Measurements from ENCODE around the gene PACS2. TPM values are rescaled to one million over a fixed set of nuclear protein-coding genes. Genes with fewer than 3 reads are reported as not detected.
"Not testable (repeated sequence)": the region's sequence is repeated elsewhere in the genome, so short reads cannot be mapped to it uniquely, and the experiment has no call there.

Gene PACS2
- total and polyA plus RNA-seq, 2 of the 8 experiments (the other 6 are each of a cell fraction or from before 2014, with no cell fraction given) = 38.0 to 62.8 TPM

GRCh38 chr14:105327695-105328045 is 13.1 kb downstream of the PACS2 start:
- Histone ChIP-seq H3K4me2 (ENCODE audit: insufficient read depth in 1 of 2, low read depth in 2 of 2, low read length in 2 of 2) (peak overlapping the region; percentile 6 to 34; a peak in 3 of 4 replicates), H3K79me1 (ENCODE audit: low read depth, low read length) (peaks cover 61% of the 10 kb centered on the region), H3K79me2 (ENCODE audit: control insufficient read depth in 1 of 2, insufficient read depth in 2 of 2, low read length in 2 of 2) (peaks cover 0 to 89% of the 10 kb centered on the region in 2 experiments; a peak in 2 of 4 replicates), H3K4me1 (replicated peaks in 1 of 4; ENCODE audit: control insufficient read depth in 3 of 4, insufficient read depth in 4 of 4, low read length in 3 of 4) (peaks cover 6 to 47% (median 37%) of the 10 kb centered on the region in 4 experiments), H4K20me1 (replicated peaks in 1 of 2; ENCODE audit: control insufficient read depth in 1 of 2, insufficient read depth in 2 of 2, low read length in 2 of 2) (peaks cover 43 to 68% of the 10 kb centered on the region in 2 experiments)
- H3K27ac ChIP-seq (ENCODE audit: low read depth, low read length); H4K5ac ChIP-seq (ENCODE audit: insufficient read length, low read depth, low read length); H3K23ac ChIP-seq (ENCODE audit: insufficient read length); H3K36me3 ChIP-seq (ENCODE audit: control insufficient read depth in 2 of 4, insufficient read depth in 4 of 4, low read length in 3 of 4); H2BK12ac ChIP-seq (ENCODE audit: low read depth, low read length); H4K91ac ChIP-seq (replicated peaks; ENCODE audit: insufficient read length, low read length); H3K9me3 ChIP-seq (ENCODE audit: insufficient read depth in 2 of 2, low read depth in 1 of 2, low read length in 1 of 2); H4K8ac ChIP-seq (ENCODE audit: extremely low read depth, insufficient read depth, low read length); H3K27me3 ChIP-seq (replicated peaks in 1 of 4; ENCODE audit: control insufficient read depth in 3 of 4, extremely low read depth in 1 of 4, insufficient read depth in 3 of 4, low read length in 3 of 4); H2AFZ ChIP-seq (ENCODE audit: low read length); H2BK120ac ChIP-seq (replicated peaks; ENCODE audit: low read depth, low read length); FAIRE-seq; H2BK15ac ChIP-seq (ENCODE audit: low read length); H3K23me2 ChIP-seq (ENCODE audit: low read depth, low read length); H3K9ac ChIP-seq (replicated peaks in 1 of 4; ENCODE audit: extremely low read depth in 1 of 4, low read depth in 3 of 4, low read length in 3 of 4); H3K14ac ChIP-seq (ENCODE audit: insufficient read length); H2BK5ac ChIP-seq (ENCODE audit: low read depth, low read length); H3K4me3 ChIP-seq (ENCODE audit: extremely low read depth in 1 of 4, insufficient read depth in 2 of 4, low read depth in 3 of 4, low read length in 4 of 4); H3K56ac ChIP-seq (replicated peaks; ENCODE audit: insufficient read length, low read depth, low read length); H2BK20ac ChIP-seq (ENCODE audit: low read length); H3K4ac ChIP-seq (replicated peaks; ENCODE audit: insufficient read length, low read depth, low read length); H2AK5ac ChIP-seq (ENCODE audit: low read depth, low read length); POLR2A ChIA-PET (ENCODE audit: partially characterized antibody); H3K18ac ChIP-seq (ENCODE audit: extremely low read depth, low read length): not testable (repeated sequence)
- CTCF ChIA-PET (ENCODE audit: partially characterized antibody) = interaction anchor here (1.1 to 2.9 kb wide), 7 partner anchors 9 to 145 kb away, joined by 3 to 17 read pairs (median 3); no protein-coding TSS in a partner anchor
- peak in 1 of 2 experiments; percentile 56 for DNase-seq (ENCODE audit: low read depth in 1 of 2, low spot score in 2 of 2)
- WGBS, 2 experiments (ENCODE audit: extremely low coverage in 1 of 2, insufficient coverage in 1 of 2, insufficient read length in 1 of 2, insufficient replicate concordance in 2 of 2, low coverage in 1 of 2, low lambda C conversion rate in 2 of 2, missing lambda C conversion rate in 1 of 2) = 67% methylated on average over 17 of the region's 17 CpGs; no CpG with 5 or more reads in 1 of the 2 experiments

All from H1 (cell line).